ENCODE results near the gene METTL25B. TPM values are rescaled to one million over a fixed set of nuclear protein-coding genes. Genes with fewer than 3 reads are reported as not detected.
A peak's percentile ranks its signal among the peaks of the same experiment; 100 is the strongest.

The METTL25B gene
- total and polyA plus RNA-seq, 3 experiments from 2014 or later: 4.2 to 29.7 (median 29.6) TPM

- Histone ChIP-seq H3K27ac (ENCODE audit: low read depth, low read length) (peak overlapping the region; percentile 58), H3K9me3 (ENCODE audit: low read length) (no peaks in the 10 kb centered on the region), H3K4me1 (ENCODE audit: insufficient read depth, low read length) (peaks cover 36% of the 10 kb centered on the region), H3K4me3 (ENCODE audit: low read length) (peak overlapping the region; percentile 63), H3K27me3 (ENCODE audit: insufficient read depth, low read length, poor library complexity, severe bottlenecking) (no peaks in the 10 kb centered on the region), H3K36me3 (ENCODE audit: insufficient read depth, low read length) (peaks cover 18% of the 10 kb centered on the region)
- Mint-ChIP-seq H3K4me3 (peak overlapping the region; percentile 93 to 97 (median 94)), H3K9me3 (no peaks in the 10 kb centered on the region), H3K27me3 (no peaks in the 10 kb centered on the region), H3K27ac (peak overlapping the region; percentile 92 to 99 (median 98)), H3K36me3 (peaks cover 3 to 70% (median 8%) of the 10 kb centered on the region in 3 donors), H3K4me1 (peaks cover 33 to 47% (median 47%) of the 10 kb centered on the region in 3 donors)
- CTCF ChIA-PET: interaction anchor here (1.0 to 7.1 kb wide), 9 partner anchors 10 to 133 kb away, joined by 3 to 58 read pairs (median 8); partner anchors contain the start of genes HDGF, ISG20L2, METTL25B and NTRK1
- no peak for DNase-seq
- POLR2A ChIA-PET: interaction anchor here (2.1 to 2.9 kb wide), 3 partner anchors 10 to 25 kb away, joined by 42 to 45 read pairs (median 42); partner anchors contain the start of genes HDGF, ISG20L2, METTL25B and PRCC
These were observed 13.3 kb downstream of the METTL25B start for GRCh38 chr1:156741481-156741983.

- Histone ChIP-seq H3K9me3 (ENCODE audit: low read length) (no peaks in the 10 kb centered on the region), H3K36me3 (ENCODE audit: insufficient read depth, low read length) (peaks cover 15% of the 10 kb centered on the region), H3K4me1 (ENCODE audit: insufficient read depth, low read length) (peaks cover 40% of the 10 kb centered on the region), H3K27me3 (ENCODE audit: insufficient read depth, low read length, poor library complexity, severe bottlenecking) (no peaks in the 10 kb centered on the region), H3K4me3 (ENCODE audit: low read length) (no peak overlapping the region), H3K27ac (ENCODE audit: low read depth, low read length) (no peak overlapping the region)
- Mint-ChIP-seq H3K4me3 (peak overlapping the region in 4 of 7 donors; percentile 2 to 97 (median 24)), H3K27ac (peak overlapping the region; percentile 92 to 99 (median 98)), H3K27me3 (no peaks in the 10 kb centered on the region), H3K9me3 (no peaks in the 10 kb centered on the region), H3K36me3 (peaks cover 3 to 65% (median 8%) of the 10 kb centered on the region in 3 donors), H3K4me1 (peaks cover 35 to 51% (median 50%) of the 10 kb centered on the region in 3 donors)
- POLR2A ChIA-PET: interaction anchor here (2.1 to 2.9 kb wide), 3 partner anchors 10 to 25 kb away, joined by 42 to 45 read pairs (median 42); partner anchors contain the start of genes HDGF, ISG20L2, METTL25B and PRCC
- CTCF ChIA-PET: interaction anchor here (1.7 to 7.1 kb wide), 4 partner anchors 10 to 118 kb away, joined by 6 to 58 read pairs (median 12); partner anchors contain the start of genes HDGF, ISG20L2, METTL25B and NTRK1
- DNase-seq: no peak
These were observed 13.7 kb downstream of the METTL25B start for GRCh38 chr1:156742017-156742416.

- Mint-ChIP-seq H3K4me1 (peaks cover 42 to 59% (median 56%) of the 10 kb centered on the region in 3 donors), H3K4me3 (peak overlapping the region in 1 of 7 donors; percentile 29), H3K27me3 (no peaks in the 10 kb centered on the region), H3K27ac (peak overlapping the region in 5 of 8 donors; percentile 17 to 99 (median 92)), H3K9me3 (no peaks in the 10 kb centered on the region), H3K36me3 (peaks cover 3 to 57% (median 8%) of the 10 kb centered on the region in 3 donors)
- ChIA-PET CTCF (interaction anchor here (7.1 kb wide), 1 partner anchor 16 kb away, joined by 58 read pairs; the partner anchor contains the start of genes ISG20L2 and METTL25B), POLR2A (interaction anchor here (2.9 kb wide), 1 partner anchor 9 kb away, joined by 42 read pairs; the partner anchor contains the start of gene HDGF)
- Histone ChIP-seq H3K36me3 (ENCODE audit: insufficient read depth, low read length) (peaks cover 7% of the 10 kb centered on the region), H3K9me3 (ENCODE audit: low read length) (no peaks in the 10 kb centered on the region), H3K4me1 (ENCODE audit: insufficient read depth, low read length) (peaks cover 46% of the 10 kb centered on the region), H3K27ac (ENCODE audit: low read depth, low read length) (no peak overlapping the region), H3K27me3 (ENCODE audit: insufficient read depth, low read length, poor library complexity, severe bottlenecking) (no peaks in the 10 kb centered on the region), H3K4me3 (ENCODE audit: low read length) (no peak overlapping the region)
- no peak for DNase-seq
These were observed 14.5 kb downstream of the METTL25B start for GRCh38 chr1:156742801-156743200.

- H3K36me3 Mint-ChIP-seq: peaks cover 3 to 49% (median 8%) of the 10 kb centered on the region in 3 donors
- Histone ChIP-seq H3K4me3 (ENCODE audit: low read length) (no peak overlapping the region), H3K36me3 (ENCODE audit: insufficient read depth, low read length) (peaks cover 5% of the 10 kb centered on the region), H3K27ac (ENCODE audit: low read depth, low read length) (no peak overlapping the region), H3K9me3 (ENCODE audit: low read length) (no peaks in the 10 kb centered on the region), H3K27me3 (ENCODE audit: insufficient read depth, low read length, poor library complexity, severe bottlenecking) (no peaks in the 10 kb centered on the region), H3K4me1 (ENCODE audit: insufficient read depth, low read length) (peaks cover 55% of the 10 kb centered on the region)
- H3K4me1 Mint-ChIP-seq: peaks cover 50 to 68% (median 62%) of the 10 kb centered on the region in 3 donors
- H3K4me3 Mint-ChIP-seq: no peak overlapping the region
- POLR2A ChIA-PET: interaction anchor here (1.1 kb wide), 1 partner anchor 15 kb away, joined by 3 read pairs; the partner anchor contains the start of genes ISG20L2 and METTL25B
- CTCF ChIA-PET: interaction anchor here (7.1 kb wide), 1 partner anchor 17 kb away, joined by 58 read pairs; the partner anchor contains the start of genes ISG20L2 and METTL25B
- no peaks in the 10 kb centered on the region for H3K9me3 Mint-ChIP-seq
- DNase-seq: no peak
- H3K27me3 Mint-ChIP-seq: no peaks in the 10 kb centered on the region
- peak overlapping the region in 4 of 8 donors; percentile 40 to 90 (median 68) for H3K27ac Mint-ChIP-seq
These were observed 15.4 kb downstream of the METTL25B start for GRCh38 chr1:156743367-156744302.

- POLR2A ChIA-PET: interaction anchor here (1.1 kb wide), 1 partner anchor 16 kb away, joined by 3 read pairs; the partner anchor contains the start of genes ISG20L2 and METTL25B
- Mint-ChIP-seq H3K27me3 (no peaks in the 10 kb centered on the region), H3K36me3 (peaks cover 3 to 47% (median 8%) of the 10 kb centered on the region in 3 donors), H3K4me1 (peaks cover 54 to 68% (median 62%) of the 10 kb centered on the region in 3 donors), H3K27ac (peak overlapping the region in 5 of 8 donors; percentile 35 to 90 (median 58)), H3K4me3 (peak overlapping the region in 1 of 7 donors; percentile 24), H3K9me3 (no peaks in the 10 kb centered on the region)
- peak in 1 of 5 donors; percentile 26 for DNase-seq
- no peak overlapping the region for H3K27ac ChIP-seq (ENCODE audit: low read depth, low read length)
- CTCF ChIA-PET: interaction anchor here (7.1 kb wide), 1 partner anchor 17 kb away, joined by 58 read pairs; the partner anchor contains the start of genes ISG20L2 and METTL25B
- no peaks in the 10 kb centered on the region for H3K9me3 ChIP-seq (ENCODE audit: low read length)
- no peaks in the 10 kb centered on the region for H3K27me3 ChIP-seq (ENCODE audit: insufficient read depth, low read length, poor library complexity, severe bottlenecking)
- H3K4me3 ChIP-seq (ENCODE audit: low read length): no peak overlapping the region
- peaks cover 5% of the 10 kb centered on the region for H3K36me3 ChIP-seq (ENCODE audit: insufficient read depth, low read length)
- H3K4me1 ChIP-seq (ENCODE audit: insufficient read depth, low read length): peaks cover 61% of the 10 kb centered on the region
These were observed 16.1 kb downstream of the METTL25B start for GRCh38 chr1:156744344-156744743.

GRCh38 chr1:156744786-156745419 lies 16.6 kb downstream of the METTL25B start:
- CTCF ChIA-PET: interaction anchor here (7.1 kb wide), 1 partner anchor 18 kb away, joined by 58 read pairs; the partner anchor contains the start of genes ISG20L2 and METTL25B
- Histone ChIP-seq H3K4me3 (ENCODE audit: low read length) (no peak overlapping the region), H3K36me3 (ENCODE audit: insufficient read depth, low read length) (peaks cover 5% of the 10 kb centered on the region), H3K27ac (ENCODE audit: low read depth, low read length) (no peak overlapping the region), H3K27me3 (ENCODE audit: insufficient read depth, low read length, poor library complexity, severe bottlenecking) (no peaks in the 10 kb centered on the region), H3K4me1 (ENCODE audit: insufficient read depth, low read length) (peaks cover 61% of the 10 kb centered on the region), H3K9me3 (ENCODE audit: low read length) (no peaks in the 10 kb centered on the region)
- H3K4me1 Mint-ChIP-seq: peaks cover 60 to 72% (median 66%) of the 10 kb centered on the region in 3 donors
- peak in 1 of 5 donors; percentile 38 for DNase-seq
- H3K9me3 Mint-ChIP-seq: no peaks in the 10 kb centered on the region
- POLR2A ChIA-PET: interaction anchor here (1.1 kb wide), 1 partner anchor 16 kb away, joined by 3 read pairs; the partner anchor contains the start of genes ISG20L2 and METTL25B
- H3K27ac Mint-ChIP-seq: peak overlapping the region in 7 of 8 donors; percentile 52 to 96 (median 94)
- H3K4me3 Mint-ChIP-seq: peak overlapping the region in 1 of 7 donors; percentile 24
- H3K27me3 Mint-ChIP-seq: no peaks in the 10 kb centered on the region
- peaks cover 3 to 47% (median 8%) of the 10 kb centered on the region in 3 donors for H3K36me3 Mint-ChIP-seq

- Mint-ChIP-seq H3K27me3 (no peaks in the 10 kb centered on the region), H3K9me3 (no peaks in the 10 kb centered on the region), H3K36me3 (peaks cover 3 to 46% (median 8%) of the 10 kb centered on the region in 3 donors), H3K4me1 (peaks cover 61 to 71% (median 67%) of the 10 kb centered on the region in 3 donors), H3K27ac (peak overlapping the region; percentile 37 to 99 (median 95)), H3K4me3 (peak overlapping the region; percentile 7 to 87 (median 80))
- POLR2A ChIA-PET: no interaction called here
- H3K36me3 ChIP-seq (ENCODE audit: insufficient read depth, low read length): peaks cover 5% of the 10 kb centered on the region
- CTCF ChIA-PET: interaction anchor here (0.8 to 1.3 kb wide), 2 partner anchors 18 to 20 kb away, joined by 3 to 4 read pairs; no protein-coding TSS in a partner anchor
- no peak for DNase-seq
- H3K4me3 ChIP-seq (ENCODE audit: low read length): no peak overlapping the region
- no peak overlapping the region for H3K27ac ChIP-seq (ENCODE audit: low read depth, low read length)
- peaks cover 59% of the 10 kb centered on the region for H3K4me1 ChIP-seq (ENCODE audit: insufficient read depth, low read length)
- no peaks in the 10 kb centered on the region for H3K9me3 ChIP-seq (ENCODE audit: low read length)
- no peaks in the 10 kb centered on the region for H3K27me3 ChIP-seq (ENCODE audit: insufficient read depth, low read length, poor library complexity, severe bottlenecking)
These were observed 17.6 kb downstream of the METTL25B start for GRCh38 chr1:156745881-156746280.

All from CD8-positive, alpha-beta memory T cell (primary cell).